NCI-H1105 treated with DMSO at 0.1 percent for 48 hours (cell line): Measurements from ENCODE around the gene CAMK2G.
"Not testable (repeated sequence)": the region's sequence is repeated elsewhere in the genome, so short reads cannot be mapped to it uniquely, and the experiment has no call there.

Experiments
- DNase-seq: peaks from one replicate; lab custom pipeline; 2025; lab: John Stamatoyannopoulos, UW

CAMK2G gene

GRCh38 chr10:73790886-73791625 is 83.3 kb downstream of the CAMK2G start:
- DNase-seq = no peak

- DNase-seq = no peak
These were observed 84.7 kb downstream of the CAMK2G start for GRCh38 chr10:73789659-73790055.

GRCh38 chr10:73788864-73789658 is 85.3 kb downstream of the CAMK2G start:
- DNase-seq = no peak

DNA sequence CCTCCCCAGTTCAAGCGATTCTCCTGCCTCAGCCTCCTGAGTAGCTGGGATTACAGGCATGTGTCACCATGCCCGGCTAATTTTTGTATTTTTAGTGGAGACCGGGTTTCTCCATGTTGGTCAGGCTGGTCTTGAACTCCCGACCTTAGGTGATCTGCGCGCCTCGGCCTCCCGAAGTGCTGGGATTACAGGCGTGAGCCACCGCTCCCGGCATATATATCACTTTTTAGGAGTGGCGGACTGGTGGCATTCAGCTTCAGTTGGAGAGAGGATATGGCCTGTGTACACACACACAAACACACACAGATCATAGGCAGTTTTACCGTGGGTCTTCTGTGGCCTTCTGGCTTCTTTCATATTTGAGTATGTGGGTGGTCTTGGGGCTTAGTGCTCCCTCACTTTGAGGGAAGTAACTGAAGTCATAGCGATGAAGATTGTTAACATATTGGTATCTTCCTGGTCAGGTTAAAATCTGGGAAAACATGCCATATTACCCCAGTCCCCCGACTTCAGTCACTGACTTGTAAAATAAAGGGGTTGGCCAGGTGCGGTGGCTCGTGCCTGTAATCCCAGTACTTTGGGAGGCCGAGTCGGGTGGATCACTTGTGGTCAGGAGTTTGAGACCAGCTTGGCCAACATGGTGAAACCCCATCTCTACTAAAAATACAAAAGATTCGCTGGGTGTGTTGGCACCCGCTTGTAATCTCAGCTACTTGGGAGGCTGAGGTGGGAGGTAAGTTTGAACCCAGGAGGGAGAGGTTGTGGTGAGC is 87.1 kb downstream of the CAMK2G start:
- not testable (repeated sequence) for DNase-seq

- DNase-seq = no peak
These were observed 87.9 kb downstream of the CAMK2G start for GRCh38 chr10:73786512-73786885.

DNA sequence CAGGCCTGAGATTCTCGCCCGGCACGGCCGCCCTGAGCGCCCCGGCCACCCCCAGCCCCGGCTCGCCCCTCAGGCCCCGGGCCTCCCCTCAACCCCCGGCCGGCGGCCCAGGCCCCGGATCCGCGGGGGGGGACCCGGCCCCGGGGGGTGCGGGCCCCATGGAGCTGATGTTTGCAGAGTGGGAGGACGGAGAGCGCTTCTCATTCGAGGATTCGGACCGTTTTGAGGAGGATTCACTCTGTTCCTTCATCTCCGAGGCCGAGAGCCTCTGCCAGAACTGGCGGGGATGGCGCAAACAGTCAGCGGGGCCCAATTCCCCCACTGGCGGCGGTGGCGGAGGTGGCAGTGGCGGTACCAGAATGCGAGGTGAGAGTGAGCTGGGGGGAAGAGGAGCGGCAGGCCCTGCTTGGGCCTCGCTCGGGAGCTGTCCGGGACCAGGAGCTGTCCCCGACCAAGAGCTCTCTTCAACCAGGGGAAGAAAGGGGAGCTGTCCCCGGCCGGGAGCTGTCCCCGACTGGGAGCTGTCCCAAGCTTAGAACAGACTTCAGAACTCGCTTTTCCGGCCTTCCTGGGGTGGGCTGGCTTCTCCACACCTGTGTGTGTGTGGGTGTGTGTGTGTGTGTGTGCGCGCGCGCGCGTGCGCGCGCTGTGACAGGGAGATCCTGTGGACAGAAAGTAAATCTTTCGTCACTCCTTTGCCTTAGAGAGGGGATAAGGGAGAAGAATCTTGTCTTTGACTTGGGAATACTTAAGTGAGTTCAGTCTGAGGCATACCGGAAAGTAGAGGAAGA is 88.4 kb downstream of the CAMK2G start:
- no peak for DNase-seq

GRCh38 chr10:73785211-73785720 is 89.1 kb downstream of the CAMK2G start, which contains the start of gene ZSWIM8:
ZSWIM8 (plus strand) TSS chr10:73785606; CDS start chr10:73785879, 273 bp downstream.
- peak; percentile 84 for DNase-seq

DNA sequence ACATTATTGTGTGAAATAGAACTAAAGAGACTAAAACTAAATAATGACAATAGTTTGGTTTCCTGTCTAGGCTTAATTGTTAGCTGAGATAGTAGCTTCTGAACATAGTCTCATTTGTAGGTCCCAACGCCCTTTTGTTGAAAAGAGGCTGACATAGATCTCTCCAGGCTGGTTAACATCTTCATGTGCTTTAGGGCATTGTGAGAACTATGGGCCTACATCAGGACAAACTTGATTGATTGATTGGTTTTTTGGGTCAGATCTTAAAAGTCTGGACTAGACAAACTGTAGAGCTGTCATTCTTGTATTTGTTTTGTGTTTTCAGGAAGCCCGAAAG is 91.6 kb downstream of the CAMK2G start:
- no peak for DNase-seq

DNA sequence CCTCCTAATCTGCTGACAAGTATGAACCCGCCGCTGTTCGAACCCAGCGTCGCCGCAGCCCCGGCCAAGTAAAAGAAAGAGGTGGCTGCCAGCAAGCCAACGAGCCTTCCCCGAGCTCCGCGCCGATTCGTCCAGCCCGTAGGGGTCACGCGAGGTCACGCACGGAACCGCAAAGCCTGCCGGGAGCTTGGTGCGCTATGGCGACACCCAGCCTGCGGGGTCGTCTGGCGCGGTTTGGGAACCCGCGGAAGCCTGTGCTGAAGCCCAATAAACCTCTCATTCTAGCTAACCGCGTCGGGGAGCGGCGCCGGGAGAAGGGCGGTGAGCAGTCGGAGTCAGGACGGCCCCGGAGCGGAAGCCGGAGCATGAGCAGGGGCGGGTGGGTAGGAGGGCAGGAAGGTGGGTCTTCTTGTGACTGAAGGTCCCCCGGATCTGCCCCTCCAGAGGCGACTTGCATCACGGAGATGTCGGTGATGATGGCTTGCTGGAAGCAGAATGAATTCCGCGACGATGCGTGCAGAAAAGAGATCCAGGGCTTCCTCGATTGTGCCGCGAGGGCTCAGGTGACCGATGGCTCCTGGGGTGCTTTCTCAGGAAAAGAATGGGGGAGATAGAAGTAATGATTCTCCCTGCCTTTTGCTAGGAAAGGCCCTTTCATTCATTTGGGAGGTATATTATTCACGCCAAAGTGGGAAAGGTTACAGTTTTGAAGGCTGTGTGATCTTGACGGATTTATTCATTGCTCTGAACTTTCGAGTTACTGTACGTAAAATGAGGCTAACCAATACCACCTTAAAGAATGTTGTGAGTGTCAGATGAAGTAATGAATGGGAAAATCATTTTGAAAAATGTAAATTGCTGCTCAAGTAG is 92.2 kb downstream of the CAMK2G start, which contains the start of gene CHCHD1:
CHCHD1 (plus strand) TSS at position 170 of the 870 bp plus-strand sequence; CDS start at position 198, 28 bp downstream.
- DNase-seq = peak; percentile 69

- DNase-seq = no peak
These were observed 92.8 kb downstream of the CAMK2G start for GRCh38 chr10:73781548-73781878.

DNA sequence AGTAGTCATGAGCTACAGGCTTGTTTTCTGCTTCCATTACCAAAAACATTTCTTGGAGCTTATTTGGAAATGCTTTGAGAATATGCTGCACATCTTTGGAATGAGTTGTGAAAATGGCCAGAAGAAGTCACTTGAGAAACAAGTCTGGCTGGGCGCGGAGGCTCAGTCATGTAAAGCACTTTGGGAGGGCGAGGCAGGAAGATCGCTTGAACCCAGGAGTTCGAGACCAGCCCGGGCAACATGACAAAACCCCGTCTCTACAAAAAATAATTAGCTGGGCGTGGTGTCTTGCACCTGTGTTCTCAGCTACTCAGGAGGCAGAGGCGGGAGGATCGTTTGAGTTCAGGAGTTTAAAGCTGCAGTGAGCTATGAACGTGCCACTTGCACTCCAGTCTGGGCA is 93.4 kb downstream of the CAMK2G start:
- DNase-seq = no peak

DNA sequence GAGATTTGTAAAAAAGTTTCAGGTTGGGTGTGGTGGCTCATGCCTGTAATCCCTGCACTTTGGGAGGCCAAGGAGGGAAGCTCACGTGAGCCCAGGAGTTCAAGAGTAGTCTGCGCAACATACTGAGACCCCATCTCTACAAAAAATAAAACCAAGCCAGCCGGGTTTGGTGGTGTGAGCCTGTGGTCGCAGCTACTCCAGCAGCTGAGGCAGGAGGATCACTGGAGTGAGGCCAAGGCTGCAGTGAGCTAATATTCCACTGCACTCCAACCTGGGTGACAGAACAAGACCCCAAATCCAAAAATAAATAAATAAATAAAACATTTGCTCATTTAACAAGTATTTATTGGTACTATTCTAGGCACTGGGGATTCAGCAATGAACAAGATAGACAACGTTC is 94.1 kb downstream of the CAMK2G start:
- DNase-seq = no peak

- DNase-seq = no peak
These were observed 94.7 kb downstream of the CAMK2G start for GRCh38 chr10:73779539-73780197.

- no peak for DNase-seq
These were observed 95.3 kb downstream of the CAMK2G start for GRCh38 chr10:73779018-73779417.

DNA sequence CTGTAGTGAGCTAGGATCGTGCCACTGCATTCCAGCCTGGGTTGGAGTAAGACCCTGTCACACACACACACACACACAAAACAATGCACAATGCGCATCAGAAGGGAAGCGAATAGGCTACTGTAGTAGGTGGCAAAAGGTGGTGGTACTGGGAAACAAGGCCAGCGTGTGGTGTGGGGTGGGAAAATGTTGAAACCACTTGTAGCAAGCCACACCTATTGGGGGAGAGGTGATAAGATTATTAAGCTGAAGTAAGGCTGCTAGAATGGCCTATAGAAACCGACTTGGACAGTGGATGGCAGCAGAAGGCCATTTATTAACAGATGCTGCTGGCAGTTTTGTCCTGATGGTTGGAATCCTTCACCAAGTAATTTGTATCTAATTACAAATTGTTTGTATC is 99.7 kb downstream of the CAMK2G start:
- no peak for DNase-seq

GRCh38 chr10:73773152-73773879 is 101.0 kb downstream of the CAMK2G start:
- DNase-seq = peak; percentile 44

DNA sequence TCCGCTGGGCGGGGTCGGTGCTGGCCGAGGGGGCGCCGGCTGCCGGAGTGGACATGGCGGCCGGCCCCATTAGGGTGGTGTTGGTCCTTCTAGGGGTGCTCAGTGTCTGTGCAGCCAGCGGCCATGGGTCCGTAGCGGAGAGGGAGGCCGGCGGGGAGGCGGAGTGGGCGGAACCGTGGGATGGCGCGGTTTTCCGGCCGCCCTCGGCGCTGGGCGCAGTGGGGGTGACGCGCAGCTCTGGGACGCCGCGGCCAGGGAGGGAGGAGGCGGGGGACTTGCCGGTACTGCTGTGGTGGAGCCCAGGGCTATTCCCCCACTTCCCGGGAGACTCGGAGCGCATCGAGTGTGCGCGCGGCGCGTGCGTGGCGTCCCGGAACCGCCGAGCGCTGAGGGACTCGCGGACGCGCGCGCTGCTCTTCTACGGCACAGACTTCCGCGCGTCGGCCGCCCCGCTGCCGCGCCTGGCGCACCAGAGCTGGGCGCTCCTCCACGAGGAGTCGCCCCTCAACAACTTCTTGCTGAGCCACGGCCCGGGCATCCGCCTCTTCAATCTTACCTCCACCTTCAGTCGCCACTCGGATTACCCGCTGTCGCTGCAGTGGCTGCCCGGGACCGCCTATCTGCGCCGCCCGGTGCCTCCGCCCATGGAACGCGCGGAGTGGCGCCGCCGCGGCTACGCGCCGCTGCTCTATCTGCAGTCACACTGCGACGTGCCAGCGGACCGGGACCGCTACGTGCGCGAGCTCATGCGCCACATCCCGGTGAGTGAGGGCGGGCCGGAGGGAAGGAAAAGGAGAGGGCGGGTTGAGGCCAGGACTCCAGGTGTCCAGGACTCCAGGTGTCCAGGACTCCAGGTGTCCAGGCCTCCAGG is 101.8 kb downstream of the CAMK2G start:
- peak; percentile 44 for DNase-seq

DNA sequence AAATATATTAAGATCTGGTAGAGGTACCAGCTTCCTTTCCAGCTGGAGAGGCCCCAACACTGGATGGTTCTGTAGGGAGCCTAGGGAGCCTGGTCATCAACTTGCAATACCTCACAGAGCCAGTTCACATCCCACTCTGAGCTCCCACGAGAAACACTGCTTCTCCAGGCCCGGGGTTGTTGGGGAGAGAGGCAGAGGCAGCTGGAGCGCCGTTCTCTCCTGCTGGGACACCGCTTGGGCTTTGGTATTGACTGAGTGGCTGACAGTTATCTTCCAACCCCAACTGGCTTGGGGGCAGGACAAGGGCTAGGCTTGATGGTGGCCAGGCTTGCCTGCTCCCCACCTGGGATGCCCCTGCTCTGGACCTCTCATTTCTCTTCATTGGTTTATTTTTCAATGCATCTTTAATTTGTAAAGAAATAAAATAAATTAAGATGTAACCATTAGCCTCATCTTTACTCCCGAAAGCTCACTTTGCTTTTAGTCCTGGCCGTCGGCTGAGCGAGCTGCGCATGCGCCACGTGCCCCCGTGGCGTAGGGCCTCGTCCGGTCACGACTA is 102.6 kb downstream of the CAMK2G start:
- peak; percentile 31 for DNase-seq
